GF-D8 (cell line): ENCODE measurements around the gene MEGF11.
"Not testable (repeated sequence)": the region's sequence is repeated elsewhere in the genome, so short reads cannot be mapped to it uniquely, and the experiment has no call there.

ENCODE experiments used
- DNase-seq: peaks from one replicate; lab custom pipeline; 2025; lab: John Stamatoyannopoulos, UW

MEGF11 gene

DNA sequence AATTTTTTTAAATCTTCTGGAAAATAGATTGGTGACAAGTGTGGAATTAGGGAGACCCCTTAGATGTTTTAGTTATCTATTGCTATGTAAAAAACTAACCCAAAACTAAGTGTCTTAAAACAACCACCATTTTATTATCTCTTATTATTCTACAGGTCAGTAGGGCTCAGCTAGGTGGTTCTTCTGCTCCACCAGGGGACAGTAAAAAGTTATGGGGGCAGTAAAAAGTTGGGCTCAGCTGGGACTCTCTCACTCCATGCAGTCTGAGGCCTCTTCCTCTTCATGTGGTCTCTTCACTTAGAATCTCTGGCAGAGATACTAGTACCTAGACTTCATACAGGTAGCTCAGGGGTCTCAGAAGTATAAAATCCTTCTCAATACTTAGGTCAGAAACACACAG lies 21.8 kb upstream of the MEGF11 start:
- DNase-seq = no peak

DNA sequence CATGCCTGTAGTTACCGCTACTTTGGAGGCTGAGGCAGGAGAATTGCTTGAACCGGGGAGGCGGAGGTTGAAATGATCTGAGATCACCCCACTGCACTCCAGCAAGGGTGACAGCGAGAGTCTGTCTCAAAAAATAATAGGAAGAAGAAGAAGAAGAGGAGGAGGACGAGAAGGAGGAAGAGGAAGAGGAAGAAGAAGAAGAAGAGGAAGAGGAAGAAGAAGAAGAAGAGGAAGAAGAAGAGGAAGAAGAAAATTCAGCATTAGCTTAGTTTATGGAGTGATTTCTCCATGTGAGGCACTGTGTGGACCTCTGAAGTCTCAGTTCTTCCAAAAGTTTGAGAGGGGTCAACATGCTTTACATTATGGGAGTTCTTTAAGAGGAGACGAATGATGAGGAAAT lies 17.4 kb upstream of the MEGF11 start:
- DNase-seq = no peak

DNA sequence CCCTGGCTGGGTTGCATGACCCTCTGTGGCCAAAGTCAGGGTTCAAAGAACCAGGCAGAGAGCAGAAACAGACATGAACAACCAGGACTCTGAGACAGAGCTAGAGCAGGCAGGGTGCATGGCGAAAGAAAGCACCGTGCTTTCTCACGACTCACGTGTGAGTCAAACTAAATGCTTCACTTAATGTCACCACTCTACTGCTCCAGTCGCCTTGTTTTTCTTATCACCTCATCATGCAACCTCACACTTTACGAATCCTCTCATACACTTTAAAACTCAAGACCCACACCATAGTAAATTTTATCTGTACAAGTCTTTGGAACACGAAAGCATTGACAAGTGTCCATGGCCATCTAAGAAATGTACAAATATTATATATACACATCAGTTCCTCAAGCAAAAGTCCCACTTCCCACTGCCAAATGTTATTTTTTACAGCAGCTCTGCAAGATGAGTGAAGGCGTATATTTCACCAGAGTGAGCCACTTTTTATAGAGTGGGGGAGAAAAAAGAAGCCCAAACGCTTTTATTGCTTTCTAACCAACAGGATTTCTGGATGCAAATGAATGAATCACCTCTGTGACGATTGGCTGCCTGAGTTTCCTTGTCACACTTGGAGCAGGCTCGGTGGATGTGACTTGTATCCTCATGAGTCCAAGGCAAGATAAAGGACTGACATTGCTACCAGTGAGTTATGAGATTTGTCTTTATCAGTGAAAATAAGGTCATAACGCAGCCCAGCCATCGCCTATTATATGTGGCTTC lies 16.0 kb upstream of the MEGF11 start:
- DNase-seq = no peak

DNA sequence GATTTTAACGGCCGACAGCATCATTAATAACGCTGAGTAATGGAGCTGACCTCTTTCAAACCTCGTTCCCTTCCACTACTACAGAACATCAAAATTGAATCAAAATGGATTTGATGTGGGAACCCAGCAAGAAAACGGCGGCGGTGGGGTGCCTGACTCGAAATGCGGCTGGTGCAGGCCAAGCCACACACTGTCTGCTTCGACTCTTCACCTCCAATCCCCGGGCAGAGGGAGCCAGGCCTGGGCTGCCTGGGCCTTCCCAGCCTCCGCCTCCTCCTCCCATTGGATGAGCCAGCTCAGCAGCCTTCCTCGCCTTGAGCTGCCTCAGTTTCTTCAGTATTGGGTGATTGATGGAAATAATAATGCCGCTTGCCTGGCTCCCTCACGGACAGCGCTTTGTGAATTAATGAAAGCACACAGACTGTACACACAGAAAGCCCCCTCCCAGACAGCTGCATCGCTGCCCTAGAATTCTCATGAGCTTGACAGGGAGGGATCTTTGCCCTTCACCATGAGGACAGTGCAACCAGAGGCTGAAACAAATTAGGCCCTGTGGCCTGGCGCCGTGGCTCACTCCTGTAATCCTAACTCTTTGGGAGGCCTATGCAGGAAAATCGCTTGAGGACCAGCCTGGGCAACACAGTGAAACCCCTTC lies 11.4 kb upstream of the MEGF11 start:
- DNase-seq = no peak

DNA sequence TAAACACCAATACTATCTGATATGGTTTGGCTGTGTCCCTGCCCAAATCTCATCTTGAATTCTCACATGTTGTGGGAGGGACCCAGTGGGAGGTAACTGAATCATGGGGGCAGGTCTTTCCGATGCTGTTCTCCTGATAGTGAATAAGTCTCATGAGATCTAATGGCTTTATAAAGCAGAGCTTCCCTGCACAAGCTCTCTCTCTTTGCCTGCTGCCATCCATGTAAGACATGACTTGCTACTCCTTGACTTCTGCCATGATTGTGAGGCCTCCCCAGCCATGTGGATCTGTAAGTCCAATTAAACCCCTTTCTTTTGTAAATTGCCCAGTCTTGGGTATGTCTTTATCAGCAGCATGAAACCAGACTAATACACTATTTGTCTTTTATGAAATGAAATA lies 9.3 kb upstream of the MEGF11 start:
- not testable (repeated sequence) for DNase-seq

- DNase-seq = no peak
Measured at GRCh38 chr15:66261056-66261455, 7.5 kb upstream of the MEGF11 start.

- DNase-seq = no peak
Measured at GRCh38 chr15:66256692-66257091, 3.1 kb upstream of the MEGF11 start.

DNA sequence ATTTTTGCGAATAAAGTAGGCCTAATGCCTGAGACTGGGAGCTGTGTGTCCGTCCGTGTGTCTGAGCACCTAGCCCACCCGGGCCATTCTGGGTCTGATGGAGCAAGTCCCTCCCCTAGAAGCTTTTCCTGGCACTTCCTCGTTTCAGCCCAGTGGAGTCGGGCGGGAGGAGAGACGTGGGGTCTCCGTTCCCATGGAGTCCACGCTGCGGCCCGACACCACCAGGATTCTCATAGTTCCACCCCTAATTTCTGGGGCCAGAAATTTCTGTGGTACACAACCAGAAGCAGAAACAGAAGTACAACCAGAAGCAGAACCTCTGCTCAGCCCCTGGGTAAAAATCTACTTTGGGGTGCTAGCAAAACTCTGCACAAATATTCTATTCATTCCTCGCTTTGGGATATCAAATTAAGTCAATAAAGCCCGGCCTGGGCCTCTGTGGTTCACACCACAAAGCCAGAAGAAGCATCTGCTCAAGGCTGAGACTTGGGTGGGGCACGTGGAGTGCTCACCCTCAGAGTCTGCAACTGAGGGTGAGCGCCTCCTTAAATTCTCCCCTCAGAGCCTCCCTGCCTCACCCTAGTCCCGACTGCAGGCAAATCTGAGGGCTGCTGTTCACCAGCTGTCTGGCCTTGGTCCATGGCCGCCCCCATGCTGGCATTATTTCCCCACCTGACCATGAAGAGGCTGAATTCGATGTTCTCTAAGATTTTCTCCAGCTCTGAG lies 1.6 kb upstream of the MEGF11 start:
- no peak for DNase-seq

- no peak for DNase-seq
Measured at GRCh38 chr15:66254089-66254950, 770 bp upstream of the MEGF11 start.

DNA sequence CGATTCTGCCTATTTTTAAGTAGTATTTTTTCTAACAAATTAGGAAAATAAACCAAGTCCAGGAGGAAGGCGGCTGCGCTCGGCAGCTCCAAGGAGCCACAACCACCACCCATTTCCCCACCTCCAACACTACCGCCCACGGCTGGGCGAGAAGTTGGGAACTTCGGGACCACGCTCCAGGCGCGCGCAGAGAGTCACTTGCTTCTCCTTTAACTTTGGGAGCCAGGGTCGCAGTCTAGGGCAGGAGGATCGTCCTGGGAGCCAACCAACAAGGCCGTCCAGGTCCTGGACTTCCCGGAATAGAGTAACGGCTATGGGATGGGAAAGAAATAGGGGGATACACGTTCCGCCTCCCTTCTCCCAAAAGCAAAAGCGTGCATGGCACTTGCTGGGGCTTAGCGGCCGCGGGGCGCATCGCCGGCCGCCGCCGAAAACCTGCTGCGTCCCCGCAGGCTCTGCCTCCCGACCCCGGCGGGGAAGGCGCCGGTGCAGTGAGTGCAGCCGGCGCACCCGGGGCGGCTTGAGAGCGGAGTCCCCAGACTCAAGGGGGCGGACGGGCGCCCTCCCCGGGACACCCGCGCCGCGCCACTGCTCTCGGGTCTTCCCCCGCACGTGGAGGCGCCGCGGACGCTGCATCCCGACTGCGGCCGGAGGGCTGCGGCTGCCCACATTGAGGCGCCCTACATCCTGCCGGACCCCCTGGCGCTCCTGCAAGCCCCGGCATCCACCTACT lies 699 bp downstream of the MEGF11 start:
- no peak for DNase-seq

DNA sequence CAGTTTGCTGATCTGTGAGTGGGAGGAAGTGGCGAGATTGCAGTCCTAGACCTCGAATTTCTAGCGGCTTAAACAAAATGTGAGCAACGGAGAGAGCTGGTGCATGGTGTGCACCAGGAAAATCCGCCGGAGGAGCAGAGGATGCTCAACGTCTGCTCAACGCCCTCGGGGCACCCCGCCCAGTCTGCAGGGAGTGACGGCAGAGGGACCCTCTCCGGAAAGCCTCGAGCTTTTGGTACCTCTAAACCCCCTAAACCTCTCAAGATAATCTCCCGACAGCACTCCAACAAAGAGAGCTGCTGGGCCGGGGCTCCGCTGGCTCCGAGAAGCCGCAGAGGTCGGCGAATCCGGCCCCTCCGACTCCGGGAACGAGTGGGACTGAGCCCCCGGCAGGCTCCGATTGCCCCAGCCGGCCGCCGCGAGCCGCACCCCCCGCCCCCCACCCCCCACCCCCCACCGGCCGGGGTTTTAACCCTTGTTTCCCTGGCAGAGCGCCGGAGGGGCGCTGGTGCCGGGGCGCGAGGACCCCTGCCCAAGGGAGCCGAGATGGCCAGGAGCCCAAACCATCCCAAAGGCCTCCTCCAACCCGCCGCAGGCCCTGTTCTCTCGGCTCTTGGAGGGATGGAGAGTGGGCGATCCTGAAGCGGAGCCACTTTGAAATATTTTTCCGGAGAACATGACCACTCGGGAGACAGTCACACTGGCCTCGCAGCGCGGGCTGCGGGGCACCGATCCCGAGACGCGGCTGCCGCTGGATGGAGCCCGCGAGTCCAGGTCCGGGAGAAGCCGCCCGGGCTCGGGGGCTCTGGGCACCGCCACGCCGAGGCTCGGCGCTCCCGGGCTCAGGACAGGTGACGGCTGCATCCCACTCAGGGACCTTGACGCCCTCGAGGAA lies 1.5 kb downstream of the MEGF11 start:
- DNase-seq = no peak

- DNase-seq = no peak
Measured at GRCh38 chr15:66251065-66251789, 2.3 kb downstream of the MEGF11 start.

GRCh38 chr15:66249605-66250174 lies 3.9 kb downstream of the MEGF11 start:
- no peak for DNase-seq

GRCh38 chr15:66246937-66247336 lies 6.6 kb downstream of the MEGF11 start:
- no peak for DNase-seq

DNA sequence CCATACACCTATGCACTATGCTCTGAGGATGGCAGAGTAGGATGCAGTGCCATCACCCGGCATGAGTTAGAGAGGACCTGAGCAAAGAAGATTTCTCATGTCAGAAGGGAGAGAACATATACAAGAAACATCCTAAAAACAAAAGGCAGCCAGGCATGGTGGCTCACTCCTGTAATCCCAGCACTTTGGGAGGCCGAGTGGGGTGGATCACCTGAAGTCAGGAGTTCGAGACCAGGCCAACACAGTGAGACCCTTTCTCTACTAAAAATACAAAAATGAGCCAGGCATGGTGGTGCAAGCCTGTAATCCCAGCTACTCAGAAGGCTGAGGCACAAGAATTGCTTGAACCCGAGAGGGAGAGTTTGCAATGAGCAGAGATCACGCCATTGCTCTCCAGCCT lies 7.7 kb downstream of the MEGF11 start:
- DNase-seq = not testable (repeated sequence)

- no peak for DNase-seq
Measured at GRCh38 chr15:66241908-66242285, 11.7 kb downstream of the MEGF11 start.

GRCh38 chr15:66241087-66241907 lies 12.3 kb downstream of the MEGF11 start:
- no peak for DNase-seq

GRCh38 chr15:66240240-66240794 lies 13.2 kb downstream of the MEGF11 start:
- DNase-seq = no peak
